Upper lobe of left lung (tissue), 4 donors: ENCODE results near the gene MELTF.

Experiments
- EP300 ChIP-seq, 4 donors: sonication (generic); formaldehyde crosslinking; IDR thresholded peaks; one replicate each; pipeline ENCODE4 v1.5.1; 2017; ENCODE audit warnings: antibody characterized with exemption in 4 of 4, control low read depth in 2 of 4
- POLR2A ChIP-seq, 4 donors: fragments of 450-650 bp; IDR thresholded peaks; one replicate each; pipeline ENCODE4 v1.5.1; 2016 to 2017; ENCODE audit warnings: antibody characterized with exemption in 4 of 4, mild to moderate bottlenecking in 2 of 4
- POLR2AphosphoS5 ChIP-seq, 2 donors: sonication (generic); formaldehyde crosslinking; IDR thresholded peaks; one replicate each; pipeline ENCODE4 v1.5.1; 2017; ENCODE audit warnings: antibody characterized with exemption in 2 of 2
- TF ChIP-seq, protein P1 (sequence below), 6 experiments: fragments of 450-650 bp in 4 of 6; fragments of 200-600 bp in 2 of 6; sonication (generic) in 2 of 6; IDR thresholded peaks; one replicate each; pipeline ENCODE4 v1.5.1; 2016 to 2019; ENCODE audit warnings: antibody characterized with exemption in 6 of 6

DNA sequence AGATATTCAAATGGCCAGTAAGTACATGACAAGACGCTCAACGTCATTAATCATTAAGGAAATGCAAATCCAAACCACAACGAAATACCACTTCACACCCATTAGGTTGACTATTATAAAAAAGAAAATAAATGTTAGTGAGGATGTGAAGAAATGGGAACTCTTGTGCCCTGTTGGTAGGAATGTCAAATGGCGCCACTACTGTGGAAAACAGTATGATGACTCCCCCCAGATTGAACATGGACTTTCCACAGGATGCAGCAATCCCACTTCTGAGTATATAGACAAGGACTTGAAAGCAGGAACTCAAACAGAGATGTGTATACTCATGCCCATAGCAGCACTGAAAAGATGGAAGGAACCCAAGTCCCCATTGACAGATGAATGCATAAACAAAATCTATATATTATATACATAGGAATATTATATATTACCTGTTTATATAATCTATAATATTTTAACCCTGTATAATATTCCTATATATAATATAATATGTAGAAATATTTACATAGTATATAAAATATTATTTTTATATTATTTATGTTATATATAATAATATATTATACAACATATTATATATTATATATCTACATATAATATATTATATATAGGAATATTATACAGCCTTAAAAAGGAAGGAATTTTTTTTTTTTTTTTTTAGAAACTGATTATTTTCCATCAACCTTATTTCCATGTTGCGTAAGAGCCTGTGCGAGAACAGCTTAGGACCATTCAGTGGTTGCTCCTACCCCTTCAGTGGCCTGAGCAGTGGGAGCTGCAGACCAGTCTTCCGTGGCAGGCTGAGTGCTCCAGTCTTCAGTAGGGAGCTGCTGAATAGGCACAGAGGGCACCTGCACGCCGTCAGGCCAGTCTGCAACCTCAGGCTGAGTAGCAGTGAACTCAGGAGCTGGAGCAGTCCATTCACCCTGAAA, 43.4 kb downstream of the MELTF start:
- TF ChIP-seq, protein P1, sequence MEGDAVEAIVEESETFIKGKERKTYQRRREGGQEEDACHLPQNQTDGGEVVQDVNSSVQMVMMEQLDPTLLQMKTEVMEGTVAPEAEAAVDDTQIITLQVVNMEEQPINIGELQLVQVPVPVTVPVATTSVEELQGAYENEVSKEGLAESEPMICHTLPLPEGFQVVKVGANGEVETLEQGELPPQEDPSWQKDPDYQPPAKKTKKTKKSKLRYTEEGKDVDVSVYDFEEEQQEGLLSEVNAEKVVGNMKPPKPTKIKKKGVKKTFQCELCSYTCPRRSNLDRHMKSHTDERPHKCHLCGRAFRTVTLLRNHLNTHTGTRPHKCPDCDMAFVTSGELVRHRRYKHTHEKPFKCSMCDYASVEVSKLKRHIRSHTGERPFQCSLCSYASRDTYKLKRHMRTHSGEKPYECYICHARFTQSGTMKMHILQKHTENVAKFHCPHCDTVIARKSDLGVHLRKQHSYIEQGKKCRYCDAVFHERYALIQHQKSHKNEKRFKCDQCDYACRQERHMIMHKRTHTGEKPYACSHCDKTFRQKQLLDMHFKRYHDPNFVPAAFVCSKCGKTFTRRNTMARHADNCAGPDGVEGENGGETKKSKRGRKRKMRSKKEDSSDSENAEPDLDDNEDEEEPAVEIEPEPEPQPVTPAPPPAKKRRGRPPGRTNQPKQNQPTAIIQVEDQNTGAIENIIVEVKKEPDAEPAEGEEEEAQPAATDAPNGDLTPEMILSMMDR (IDR thresholded peaks at IDR 0.05) = no peak
- TF ChIP-seq POLR2AphosphoS5 (IDR thresholded peaks at IDR 0.05) (no peak), EP300 (IDR thresholded peaks at IDR 0.05) (no peak), POLR2A (IDR thresholded peaks at IDR 0.05) (no peak)
